ENCODE data around the gene OR2AJ1. TPM values are rescaled to one million over a fixed set of nuclear protein-coding genes. Genes with fewer than 3 reads are reported as not detected.
"Not testable (repeated sequence)": the region's sequence is repeated elsewhere in the genome, so short reads cannot be mapped to it uniquely, and the experiment has no call there.

The OR2AJ1 gene, protein sequence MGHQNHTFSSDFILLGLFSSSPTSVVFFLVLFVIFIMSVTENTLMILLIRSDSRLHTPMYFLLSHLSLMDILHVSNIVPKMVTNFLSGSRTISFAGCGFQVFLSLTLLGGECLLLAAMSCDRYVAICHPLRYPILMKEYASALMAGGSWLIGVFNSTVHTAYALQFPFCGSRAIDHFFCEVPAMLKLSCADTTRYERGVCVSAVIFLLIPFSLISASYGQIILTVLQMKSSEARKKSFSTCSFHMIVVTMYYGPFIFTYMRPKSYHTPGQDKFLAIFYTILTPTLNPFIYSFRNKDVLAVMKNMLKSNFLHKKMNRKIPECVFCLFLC
- total RNA-seq (2014; rRNA removed), result not detected in 2 replicates
- polyA plus RNA-seq (2012), result not detected

DNA sequence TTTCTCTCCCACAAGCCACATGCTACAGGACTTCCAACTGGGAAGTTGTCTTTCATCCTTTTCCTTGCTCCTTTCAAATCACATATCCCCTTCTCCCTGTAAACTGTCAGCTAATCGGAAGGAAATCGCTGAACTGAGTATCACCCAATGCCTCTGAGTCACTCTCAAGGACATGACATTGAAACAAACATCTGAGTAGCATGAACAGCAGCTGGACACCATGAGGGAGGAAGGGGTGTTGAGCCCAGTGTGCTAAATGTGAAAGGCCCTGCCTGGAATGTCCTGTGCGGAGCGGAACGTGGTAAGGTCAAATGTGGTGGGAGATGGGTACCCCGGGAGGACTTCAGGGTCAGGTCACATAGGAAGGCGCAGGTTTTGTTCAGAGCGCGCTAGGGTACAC, at the start of gene OR2AJ1:
Gene OR2AJ1 (plus strand): TSS at position 22 of the 400 bp plus-strand sequence. CDS start 8,880 bp downstream, outside the sequence.
- DNase-seq (ENCODE audit: low read depth), result no peak

DNA sequence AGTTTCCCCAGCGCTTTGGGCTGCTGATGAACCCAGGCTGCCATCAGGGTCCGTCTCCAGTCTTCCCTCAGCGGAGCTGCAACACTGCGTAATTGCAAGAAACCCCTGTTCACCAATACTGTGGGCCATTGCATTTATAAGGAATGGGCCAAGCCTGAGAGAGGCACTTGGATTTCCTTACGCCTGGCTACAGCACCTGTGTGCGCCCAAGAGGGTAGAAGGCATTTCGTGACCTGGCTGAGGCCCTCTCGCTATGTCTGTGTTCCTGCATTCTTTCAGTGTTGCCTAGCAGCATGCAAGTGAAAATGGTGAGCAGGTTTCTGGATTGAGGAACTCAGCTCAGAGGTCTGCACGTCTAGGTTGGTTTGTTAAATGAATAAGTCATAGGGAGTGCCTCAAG, 41.3 kb upstream of the OR2AJ1 start:
- DNase-seq (ENCODE audit: low read depth), result no peak

DNA sequence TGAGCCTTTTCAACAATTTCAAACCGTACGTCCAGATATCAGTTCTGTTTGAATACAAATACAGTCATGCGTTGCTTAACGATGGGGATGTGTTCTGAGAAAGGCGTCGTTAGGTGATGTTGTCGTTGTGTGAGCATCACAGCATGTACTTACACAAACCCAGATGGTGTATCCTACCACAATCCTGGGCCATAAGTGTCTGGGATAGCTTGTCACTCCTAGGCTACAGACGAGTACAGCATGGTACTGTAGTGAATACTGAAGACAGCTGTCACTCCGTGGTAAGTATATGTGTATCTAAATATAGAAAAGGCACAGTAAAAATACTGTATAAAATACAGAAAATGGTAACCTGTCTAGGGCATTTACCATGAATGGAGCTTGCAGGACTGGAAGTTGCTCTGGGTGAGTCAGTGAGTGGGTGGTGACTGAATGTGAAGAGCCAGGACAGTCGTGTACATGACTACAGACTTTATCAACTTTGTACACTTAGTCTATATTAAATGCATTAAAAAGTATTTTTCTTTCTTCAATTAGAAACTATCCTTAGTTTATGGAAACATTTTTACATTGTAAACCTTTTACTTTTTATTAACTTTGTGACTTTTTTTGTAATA, 39.8 kb upstream of the OR2AJ1 start:
- no peak for DNase-seq (ENCODE audit: low read depth)

DNA sequence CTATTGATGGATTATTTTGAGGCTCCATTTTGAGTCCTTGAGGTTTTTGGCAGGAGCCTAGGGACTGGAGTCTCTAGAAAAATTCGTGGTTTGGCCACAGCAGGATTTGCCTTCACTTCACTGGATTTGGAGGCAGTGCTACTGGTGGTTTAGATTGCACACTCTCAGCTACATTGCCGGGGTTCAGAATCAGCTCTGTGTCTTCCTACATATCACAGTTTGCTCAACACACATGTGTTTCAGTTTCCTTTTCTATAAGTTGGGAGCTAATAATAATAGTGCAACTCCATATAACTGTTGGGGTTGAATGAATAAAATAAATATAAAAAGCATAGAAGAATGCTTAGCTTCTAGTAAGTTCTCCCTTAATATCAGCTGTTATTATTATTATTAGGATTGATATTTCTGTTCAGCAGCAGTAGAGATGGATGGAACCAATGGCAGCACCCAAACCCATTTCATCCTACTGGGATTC, 29.5 kb upstream of the OR2AJ1 start, which contains the start of gene OR2W3:
Gene OR2W3 (plus strand): TSS at position 425 of the 475 bp plus-strand sequence. CDS start 0 bp downstream, at position 425.
- no peak for DNase-seq (ENCODE audit: low read depth)

DNA sequence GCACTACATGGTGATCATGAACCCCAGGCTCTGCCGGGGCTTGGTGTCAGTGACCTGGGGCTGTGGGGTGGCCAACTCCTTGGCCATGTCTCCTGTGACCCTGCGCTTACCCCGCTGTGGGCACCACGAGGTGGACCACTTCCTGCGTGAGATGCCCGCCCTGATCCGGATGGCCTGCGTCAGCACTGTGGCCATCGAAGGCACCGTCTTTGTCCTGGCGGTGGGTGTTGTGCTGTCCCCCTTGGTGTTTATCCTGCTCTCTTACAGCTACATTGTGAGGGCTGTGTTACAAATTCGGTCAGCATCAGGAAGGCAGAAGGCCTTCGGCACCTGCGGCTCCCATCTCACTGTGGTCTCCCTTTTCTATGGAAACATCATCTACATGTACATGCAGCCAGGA, 28.7 kb upstream of the OR2AJ1 start:
- DNase-seq (ENCODE audit: low read depth), result no peak

DNA sequence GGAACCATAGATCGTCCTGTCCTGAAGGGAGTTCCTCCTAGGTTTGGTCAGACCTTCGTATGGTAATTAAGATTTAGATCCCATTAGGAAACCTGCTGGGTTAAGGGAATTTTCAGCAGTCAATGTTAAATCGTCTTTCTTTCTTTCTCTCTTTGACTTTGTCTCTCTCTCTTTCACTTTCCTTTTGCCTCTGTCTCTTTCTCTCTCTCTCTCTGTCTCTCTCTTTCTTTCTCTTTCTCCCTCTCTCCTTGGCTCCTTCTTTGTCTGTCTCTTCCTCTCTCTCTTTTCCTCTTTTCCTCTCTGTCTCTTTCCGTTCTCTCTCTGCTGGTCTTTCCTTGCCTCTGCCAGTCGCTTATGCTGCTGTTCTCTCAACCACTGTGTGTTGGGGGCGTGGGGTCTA, 20.6 kb upstream of the OR2AJ1 start:
- DNase-seq (ENCODE audit: low read depth), result no peak

DNA sequence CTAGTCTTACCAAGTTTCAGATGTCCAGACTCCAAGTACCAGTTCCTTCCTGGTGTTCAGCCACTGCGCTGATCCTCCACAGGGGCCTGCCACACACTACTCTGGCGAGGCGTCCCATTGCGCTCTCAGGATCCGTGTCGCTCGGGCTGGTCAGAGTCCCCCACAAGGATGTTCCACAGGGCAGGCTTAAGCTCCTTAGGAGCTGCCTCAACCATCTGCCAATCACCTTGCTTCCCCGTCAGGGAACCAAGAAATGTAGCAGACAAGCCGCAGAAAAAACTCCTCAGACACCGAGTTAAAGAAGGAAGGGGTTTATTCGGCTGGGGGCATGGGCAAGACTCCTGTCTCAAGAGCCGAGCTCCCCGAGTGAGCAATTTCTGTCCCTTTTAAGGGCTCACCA, 19.5 kb upstream of the OR2AJ1 start:
- DNase-seq (ENCODE audit: low read depth), result no peak

DNA sequence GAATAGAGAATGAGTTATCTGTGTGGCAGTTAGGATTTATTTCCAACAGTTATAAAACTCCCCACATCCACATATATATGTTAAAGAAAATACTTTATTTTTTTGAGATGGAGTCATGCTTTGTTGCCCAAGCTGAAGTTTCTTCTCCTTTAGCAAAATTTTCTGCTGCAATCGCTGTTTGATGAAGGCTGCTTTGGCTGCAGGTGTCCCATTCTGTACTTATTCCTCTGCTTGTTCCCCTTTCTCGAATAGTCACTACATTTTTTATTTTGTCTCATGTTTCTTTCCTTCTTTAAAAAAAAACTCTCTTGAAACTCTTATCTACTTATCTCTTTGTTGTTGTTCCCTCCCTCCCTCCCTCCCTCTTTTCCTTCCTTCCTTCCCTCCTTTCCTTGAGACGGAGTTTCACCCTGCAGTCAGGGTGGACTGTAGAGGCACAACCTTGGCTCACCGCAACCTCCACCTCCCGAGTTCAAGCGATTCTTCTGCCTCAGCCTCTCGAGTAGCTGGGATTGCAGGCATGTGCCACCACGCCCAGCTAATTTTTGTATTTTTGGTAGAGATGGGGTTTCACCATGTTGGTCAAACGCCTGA, 18.7 kb upstream of the OR2AJ1 start:
- DNase-seq (ENCODE audit: low read depth), result no peak

DNA sequence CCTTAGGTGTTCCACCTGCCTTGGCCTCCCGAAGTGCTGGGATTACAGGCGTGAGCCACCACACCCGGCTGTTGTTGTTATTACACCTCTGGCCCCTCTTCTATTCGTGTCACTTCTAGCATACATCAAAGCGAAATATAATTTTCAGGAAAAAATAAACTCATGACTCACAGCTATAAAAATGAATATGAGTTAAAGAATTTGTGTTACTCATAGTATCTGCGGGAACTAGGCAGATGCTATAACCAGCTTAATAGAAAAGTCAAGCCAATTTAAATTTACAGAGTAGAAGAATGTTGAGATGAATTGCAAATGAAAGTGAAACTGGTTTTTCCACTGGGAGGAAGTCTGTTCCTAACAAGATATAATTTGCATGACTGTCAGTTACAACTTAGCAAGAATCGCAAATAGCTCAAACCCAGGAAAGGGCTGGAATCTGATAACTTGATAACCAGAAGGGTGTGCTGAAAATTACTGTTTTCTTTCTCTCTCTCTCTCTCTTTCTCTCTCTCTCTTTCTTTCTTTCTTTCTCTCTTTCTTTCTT, 18.1 kb upstream of the OR2AJ1 start:
- peak; percentile 64 for DNase-seq (ENCODE audit: low read depth)

DNA sequence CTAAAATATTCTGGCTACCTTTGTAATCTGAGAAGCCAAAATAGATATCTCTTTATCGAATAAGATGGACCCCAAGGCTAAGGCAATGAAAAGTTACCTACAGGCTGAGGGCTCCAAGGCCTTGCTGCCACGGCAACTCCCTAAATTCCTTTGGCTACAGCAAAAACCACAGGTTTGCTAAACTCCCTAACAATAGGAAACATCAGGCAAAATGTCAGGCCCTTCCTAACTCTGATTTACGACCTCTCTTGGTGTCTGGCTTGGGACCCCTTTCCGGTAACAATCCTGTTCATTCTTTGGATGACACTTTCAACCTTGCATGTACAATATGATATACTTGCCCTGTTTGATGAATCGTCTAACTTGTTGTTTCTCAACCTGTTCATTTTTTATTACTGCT, 15.9 kb upstream of the OR2AJ1 start:
- DNase-seq (ENCODE audit: low read depth), result no peak

DNA sequence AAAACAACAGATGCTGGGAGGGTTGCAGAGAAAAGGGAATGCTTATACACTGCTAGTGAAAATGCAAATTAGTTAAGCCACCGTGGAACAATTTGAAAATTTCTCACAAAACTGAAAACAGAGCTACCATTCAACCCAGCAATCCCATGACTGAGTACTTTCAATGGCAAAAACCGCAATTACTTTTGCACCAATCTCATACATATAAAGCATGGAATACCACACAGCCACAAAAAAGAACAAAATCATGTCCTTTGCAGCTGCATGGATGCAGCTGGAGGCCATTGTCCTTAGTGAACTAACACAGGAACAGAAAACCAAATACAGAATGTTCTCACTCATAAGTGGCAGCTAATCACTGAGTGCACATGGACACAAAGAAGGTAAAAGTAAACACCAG, 10.9 kb upstream of the OR2AJ1 start:
- no peak for DNase-seq (ENCODE audit: low read depth)

DNA sequence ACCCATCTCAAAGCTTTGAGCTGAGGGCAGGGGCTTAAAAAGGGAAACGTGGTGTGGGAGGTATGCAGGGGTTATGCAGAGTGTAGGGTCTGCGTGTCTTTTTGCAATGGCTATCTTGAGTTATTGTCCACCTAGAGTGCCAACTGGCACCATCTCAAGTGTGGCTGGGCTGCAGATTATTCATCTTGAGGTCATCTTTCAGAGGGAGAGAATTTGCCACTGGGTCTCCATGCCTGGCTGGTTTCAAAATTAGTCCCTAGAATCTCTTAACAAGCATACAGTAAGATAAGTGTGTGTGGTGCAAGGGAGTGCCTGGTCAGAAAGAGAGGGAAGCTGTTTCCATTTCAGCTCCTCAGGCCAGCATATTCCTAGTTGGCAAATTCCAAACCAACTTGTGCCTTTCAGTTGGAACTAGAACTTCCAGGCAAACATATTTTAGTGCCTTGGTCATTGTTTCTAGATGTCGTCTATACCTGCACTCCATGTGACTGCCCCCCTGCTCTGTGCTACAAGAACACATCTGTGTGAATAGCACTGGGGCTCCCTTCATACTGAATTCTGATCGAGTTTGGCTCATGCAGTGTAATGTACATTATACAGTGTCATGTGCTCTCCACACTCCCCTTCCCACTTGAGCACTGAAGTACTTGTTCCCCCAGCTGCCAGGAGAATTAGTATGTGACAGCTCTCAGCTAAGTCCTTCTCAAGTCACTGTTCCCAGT, 9.6 kb upstream of the OR2AJ1 start:
- no peak for DNase-seq (ENCODE audit: low read depth)

DNA sequence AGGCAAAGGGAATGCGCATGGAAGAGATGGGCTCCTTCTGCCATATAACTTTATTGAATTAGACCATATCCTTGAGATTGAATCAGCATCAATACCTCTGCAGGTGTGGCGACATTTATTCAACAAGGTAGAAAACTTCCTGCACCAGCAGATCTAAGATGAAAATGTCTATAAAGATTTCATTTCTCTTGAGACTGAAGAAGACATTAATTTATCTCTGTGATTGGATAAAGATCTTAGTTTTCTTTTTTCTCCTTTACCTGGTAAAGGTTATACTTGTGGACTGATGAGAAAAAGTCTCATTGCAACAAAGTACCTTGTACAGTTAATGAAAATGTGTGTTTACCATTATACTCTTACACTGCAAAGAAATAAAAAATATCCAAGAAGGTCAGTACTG, 4.7 kb upstream of the OR2AJ1 start, which contains the start of gene OR2T8:
Gene OR2T8 (plus strand): TSS at position 301 of the 400 bp plus-strand sequence. CDS start 766 bp downstream, outside the sequence.
- DNase-seq (ENCODE audit: low read depth), result no peak

DNA sequence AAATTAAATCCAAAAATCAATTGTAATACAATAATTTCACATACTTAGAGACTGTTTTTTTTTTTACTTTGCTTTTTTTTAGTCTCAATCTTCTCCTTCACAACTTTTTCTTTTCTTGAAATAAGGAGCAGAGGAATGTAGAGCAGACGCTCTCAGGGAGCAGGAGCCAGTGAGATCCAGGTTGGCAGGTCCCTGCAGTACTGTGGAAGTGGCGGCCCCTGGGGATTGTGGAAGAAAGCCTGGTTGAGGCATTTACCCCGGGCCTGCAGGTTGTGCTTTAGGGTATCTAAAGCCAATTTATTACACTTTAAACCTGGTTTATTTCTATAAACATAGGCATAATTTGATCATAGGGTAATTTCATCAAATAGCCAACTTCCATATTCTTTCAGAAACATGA, 748 bp upstream of the OR2AJ1 start:
- DNase-seq (ENCODE audit: low read depth), result no peak

DNA sequence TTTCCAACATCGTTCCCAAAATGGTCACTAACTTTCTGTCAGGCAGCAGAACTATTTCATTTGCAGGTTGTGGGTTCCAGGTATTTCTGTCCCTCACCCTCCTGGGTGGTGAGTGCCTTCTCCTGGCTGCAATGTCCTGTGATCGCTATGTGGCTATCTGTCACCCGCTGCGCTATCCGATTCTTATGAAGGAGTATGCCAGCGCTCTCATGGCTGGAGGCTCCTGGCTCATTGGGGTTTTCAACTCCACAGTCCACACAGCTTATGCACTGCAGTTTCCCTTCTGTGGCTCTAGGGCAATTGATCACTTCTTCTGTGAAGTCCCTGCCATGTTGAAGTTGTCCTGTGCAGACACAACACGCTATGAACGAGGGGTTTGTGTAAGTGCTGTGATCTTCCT, 9.3 kb downstream of the OR2AJ1 start:
- DNase-seq (ENCODE audit: low read depth), result no peak

DNA sequence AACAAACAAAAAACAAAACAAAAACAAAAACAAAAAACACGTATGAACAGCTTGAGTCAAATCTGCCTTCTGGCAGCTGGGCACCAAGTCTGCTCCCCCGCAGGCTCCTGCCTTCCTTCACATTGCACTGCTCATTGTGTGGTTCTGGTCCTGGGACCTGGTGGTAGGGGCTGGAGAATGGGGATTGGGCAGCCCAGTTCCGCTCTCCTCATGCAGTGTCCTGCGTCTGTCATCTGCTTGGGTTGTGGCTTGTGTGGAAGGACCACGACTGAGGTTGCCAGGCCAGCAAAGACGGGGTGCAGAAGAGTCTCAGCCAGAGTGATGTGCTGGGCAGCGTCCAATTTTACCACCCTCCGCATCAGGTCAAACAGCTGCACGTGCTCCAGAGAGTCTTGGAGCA, 11.1 kb downstream of the OR2AJ1 start:
- DNase-seq (ENCODE audit: low read depth), result no peak

DNA sequence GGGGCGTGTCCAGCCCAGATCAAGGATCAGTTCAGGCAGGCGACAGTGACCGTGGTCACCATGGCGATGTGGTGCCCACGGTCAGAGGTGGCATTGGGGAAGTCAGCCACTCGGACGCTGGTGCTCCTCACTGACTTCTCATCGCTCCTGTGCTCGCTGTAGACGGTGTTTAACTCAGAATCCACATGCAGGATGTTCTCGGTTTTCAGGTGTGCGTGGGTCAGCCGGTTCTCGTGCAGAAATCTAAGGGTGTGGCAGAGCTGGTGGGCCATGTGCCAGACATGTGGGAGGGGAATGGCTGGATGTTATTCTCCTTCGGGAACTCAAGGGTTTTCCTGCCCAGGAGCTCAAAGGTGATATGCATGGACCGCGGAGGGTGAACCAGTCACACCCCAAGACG, 11.7 kb downstream of the OR2AJ1 start:
- no peak for DNase-seq (ENCODE audit: low read depth)

DNA sequence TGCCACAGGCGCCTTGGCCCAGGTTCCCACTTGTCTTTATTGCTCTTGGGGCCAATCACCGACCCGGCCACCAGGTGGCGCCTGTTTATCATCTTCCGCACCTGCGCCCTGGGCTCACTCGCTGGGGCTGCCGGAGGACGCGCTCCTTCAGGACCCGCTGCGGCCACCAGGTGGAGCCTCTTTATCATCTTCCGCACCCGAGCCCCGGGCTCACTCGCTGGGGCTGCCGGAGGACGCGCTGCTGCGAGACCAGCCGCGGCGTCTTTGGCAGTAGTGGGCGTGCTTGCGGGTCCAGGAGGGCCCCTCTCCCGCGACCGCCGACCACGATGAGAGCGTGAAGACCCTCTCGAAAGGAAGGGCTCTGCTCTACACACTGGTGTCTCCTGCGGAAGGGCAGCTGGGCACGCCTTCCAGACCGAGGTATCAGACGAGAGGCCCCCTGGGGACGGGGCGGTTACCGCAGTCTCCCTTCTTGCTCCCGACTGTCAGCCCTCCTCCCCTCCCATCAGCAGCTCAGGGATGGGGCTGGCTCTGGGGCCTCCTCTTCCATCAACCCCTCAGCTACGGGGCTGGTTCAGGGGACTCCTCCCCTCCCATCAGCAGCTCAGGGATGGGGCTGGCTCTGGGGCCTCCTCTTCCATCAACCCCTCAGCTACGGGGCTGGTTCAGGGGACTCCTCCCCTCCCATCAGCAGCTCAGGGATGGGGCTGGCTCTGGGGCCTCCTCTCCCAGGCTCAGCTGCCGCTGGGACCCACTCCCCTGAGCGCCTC, 12.5 kb downstream of the OR2AJ1 start:
- not testable (repeated sequence) for DNase-seq (ENCODE audit: low read depth)

DNA sequence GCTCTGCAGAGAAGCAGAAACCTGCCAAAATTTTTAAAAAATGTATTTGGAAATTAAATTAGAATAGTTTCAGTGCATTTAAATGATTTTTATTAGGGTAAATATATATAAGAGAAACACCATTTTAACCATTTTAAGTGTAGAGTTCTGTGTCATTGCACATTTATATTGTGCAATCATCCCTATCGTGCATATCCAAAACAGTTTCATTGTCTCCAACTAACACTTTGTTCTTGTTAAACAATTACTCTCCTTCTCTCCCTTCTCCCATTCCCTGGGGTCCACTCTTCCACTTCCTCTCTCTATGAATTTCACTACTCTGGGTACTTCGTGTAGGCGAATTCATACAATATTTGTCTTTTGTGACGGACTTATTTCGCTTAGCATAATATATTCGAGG, 17.9 kb downstream of the OR2AJ1 start:
- no peak for DNase-seq (ENCODE audit: low read depth)

DNA sequence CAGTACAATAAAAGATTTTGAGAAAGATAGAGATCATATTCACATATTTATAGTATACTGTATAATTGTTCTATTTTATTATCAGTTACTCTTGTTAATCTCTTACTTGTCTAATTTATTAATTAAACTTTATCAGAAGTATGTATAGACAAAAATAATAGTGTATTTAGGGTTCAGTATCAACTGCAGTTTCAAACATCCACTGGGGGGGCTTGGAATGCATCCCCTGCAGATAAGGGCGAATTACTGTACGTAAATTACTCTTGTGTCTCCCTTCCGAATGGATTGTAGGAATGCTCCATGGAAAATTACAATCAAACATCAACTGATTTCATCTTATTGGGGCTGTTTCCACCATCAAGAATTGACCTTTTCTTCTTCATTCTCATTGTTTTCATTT, 23.9 kb downstream of the OR2AJ1 start, which contains the start of gene OR2L8:
Gene OR2L8 (plus strand): TSS at position 301 of the 400 bp plus-strand sequence. CDS start 0 bp downstream, at position 301.
- no peak for DNase-seq (ENCODE audit: low read depth)

DNA sequence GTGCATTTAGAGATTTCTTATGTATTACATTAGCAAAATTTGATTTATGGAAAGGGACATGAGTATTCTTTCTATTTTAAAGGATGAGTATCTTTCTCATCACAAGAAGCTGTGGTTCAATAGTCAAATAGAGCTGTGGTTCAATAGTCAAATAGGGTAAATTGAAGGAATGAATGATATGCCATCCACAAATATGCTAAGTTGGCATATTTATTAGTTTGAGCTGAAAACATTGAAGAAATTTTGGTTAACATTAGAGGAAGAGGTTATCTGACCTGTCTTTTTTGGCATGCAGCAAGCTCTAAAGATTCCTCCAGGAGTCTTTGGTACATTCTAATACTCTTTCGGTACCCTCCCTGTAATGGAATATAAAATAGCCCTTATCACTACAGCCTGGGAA, 28.7 kb downstream of the OR2AJ1 start:
- no peak for DNase-seq (ENCODE audit: low read depth)
